ENCODE measurements around the gene TBC1D1. TPM values are rescaled to one million over a fixed set of nuclear protein-coding genes. Genes with fewer than 3 reads are reported as not detected.
"Not testable (repeated sequence)": the region's sequence is repeated elsewhere in the genome, so short reads cannot be mapped to it uniquely, and the experiment has no call there.

TBC1D1 gene
- total RNA-seq, 1 experiment from 2014 or later = 38.1 TPM

DNA sequence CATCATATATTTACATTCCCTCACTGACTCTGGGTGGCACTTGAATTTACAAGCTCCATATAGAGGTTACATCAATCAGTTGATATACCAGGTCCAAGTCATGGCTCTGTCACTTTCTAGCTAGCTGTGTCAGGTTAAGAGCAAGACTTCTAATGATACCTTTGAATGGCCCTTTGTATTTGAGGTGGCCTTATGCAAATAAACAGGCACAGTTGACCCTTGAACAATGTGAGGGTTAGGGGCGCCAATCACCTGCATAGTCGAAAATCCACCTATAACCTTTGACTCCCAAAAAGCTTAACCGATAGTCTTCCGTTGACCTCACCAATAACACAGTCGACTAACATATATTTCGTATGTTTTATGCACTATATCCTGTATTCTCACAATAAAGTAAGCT is 68.0 kb downstream of the TBC1D1 start:
- no peak for DNase-seq (ENCODE audit: extremely low read depth, low read depth)

DNA sequence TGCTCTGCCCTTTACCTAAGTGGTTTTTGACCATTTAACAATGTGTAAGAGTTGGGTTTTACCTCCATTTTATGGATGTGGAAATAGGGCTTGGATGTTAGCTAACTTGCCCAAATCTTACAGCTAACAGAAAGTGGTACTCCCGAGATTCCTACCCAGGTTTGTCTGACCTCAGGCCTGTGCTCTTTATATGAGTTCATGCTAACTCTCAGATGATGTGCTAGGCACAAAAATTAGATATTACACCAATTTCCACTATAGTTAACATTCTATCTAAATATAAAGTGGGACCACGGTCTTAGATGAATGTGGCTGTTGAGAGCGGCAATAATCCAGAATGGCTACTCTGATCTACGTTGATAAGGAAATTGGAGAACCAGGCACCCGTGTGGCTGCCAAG is 69.2 kb downstream of the TBC1D1 start, which contains the start of gene PTTG2:
TSS of gene PTTG2 (plus strand) at position 301 of the 400 bp plus-strand sequence. CDS start at position 338, 37 bp downstream.
- DNase-seq (ENCODE audit: extremely low read depth, low read depth) = no peak

DNA sequence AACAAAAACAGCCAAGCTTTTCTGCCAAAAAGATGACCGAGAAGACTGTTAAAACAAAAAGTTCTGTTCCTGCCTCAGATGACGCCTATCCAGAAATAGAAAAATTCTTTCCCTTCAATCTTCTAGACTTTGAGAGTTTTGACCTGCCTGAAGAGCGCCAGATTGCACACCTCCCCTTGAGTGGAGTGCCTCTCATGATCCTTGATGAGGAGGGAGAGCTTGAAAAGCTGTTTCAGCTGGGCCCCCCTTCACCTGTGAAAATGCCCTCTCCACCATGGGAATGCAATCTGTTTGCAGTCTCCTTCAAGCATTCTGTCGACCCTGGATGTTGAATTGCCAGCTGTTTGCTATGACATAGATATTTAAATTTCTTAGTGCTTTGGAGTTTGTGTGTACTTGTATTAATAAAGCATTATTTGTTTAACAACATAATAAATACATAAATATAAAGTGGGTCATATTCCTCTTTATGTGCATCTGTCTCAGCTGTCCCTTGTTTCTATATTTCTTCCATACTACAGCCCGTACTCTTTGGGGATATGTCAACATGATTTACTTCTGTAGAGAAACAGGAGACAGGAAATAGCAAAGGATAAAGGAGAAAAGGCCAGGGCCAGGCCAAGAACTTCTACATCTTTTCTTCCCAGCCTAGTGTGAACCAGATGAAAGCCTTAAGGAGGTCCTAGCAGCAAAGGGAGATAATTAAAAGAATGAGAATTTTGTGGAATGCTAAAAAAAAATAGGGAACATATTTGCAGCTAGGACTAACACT is 70.0 kb downstream of the TBC1D1 start:
- no peak for DNase-seq (ENCODE audit: extremely low read depth, low read depth)

DNA sequence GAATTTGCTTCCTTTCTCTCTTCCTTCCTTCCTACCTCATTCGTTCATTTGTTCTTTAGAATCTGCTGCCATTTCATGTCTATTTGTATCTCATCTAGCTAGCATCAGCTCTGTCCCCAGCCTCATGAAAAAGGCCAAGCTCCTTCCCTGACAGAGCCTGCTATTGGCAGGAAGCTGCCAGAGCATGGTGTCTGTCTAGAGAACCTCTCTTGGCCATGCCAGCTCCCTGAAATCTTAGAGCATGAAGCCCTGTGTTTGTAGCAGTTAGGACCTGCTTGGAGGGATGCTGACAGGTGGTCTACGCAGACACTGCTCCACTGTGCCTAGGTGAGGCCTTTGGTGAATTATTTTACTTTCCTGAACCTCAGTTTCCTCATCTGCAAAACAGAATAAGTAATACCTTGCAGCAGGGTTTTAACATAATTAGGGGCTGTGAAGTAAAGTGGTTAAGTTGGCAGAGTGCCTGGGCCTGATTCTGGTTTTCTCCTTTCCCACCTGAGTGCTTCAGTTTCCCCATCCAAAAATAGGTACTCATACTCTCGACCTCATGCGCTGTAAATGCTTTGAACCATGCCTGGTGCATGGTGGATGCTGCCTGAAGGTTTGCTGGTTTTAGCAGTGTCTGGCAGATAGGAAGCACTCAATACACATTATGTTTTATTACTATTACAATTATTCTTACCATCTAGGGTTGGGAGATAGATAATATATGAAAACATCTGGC is 74.0 kb downstream of the TBC1D1 start:
- no peak for DNase-seq (ENCODE audit: extremely low read depth, low read depth)

DNA sequence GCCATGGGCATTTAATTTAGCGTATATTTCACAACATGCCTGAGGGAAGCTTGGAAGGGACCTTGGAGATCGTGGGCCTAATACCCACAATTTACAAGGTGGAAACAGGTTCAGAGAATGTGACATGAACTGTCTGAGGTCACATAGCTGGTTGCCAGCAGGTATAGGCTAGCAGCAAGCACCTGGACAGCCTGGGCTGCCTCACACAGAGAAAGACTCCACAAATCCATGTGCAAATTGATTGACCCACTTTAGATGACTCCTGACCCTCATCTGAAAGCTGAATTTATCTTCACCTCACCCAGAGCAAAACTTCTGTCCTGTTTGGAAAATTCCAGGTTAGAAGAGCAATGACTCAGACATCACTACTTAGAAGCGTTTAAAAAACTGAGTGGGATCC is 75.2 kb downstream of the TBC1D1 start:
- DNase-seq (ENCODE audit: extremely low read depth, low read depth) = no peak

DNA sequence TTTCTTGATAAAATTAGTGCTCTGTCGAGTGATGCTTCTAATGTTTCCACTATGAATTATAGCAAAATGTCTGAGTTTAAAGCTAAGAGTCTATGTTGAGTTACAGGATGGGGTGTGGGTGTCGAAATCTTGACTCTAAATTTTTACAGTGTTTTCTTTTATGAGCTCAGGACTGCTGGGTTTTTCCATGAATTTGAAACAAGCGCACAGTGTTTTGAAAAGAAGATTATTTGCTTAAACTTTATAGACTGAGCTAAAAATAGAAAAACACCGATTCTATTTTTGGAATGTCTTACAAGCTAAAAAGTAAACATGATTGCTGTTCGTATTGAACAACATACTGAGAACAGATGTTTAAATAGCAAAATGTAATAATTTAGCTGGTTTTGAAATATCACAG is 76.9 kb downstream of the TBC1D1 start:
- no peak for DNase-seq (ENCODE audit: extremely low read depth, low read depth)

DNA sequence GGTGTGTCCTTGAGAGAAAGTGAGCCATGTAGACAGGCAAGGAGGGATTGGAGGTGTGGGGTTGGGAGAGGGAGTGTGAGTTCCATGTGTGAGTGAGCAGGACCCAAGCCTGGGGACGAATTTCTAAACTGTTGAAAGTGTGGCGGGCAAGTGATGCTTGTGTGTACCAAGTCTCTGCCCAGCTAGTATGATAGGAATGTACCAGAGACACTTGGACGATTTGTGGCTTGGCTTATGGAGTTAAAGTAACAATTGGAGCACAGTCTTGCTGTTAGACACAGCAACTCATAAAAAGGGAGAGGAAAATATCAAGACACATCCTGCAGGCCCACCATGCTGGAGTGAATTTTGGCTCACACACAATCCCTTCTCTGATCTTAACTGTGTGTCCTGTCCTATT is 77.9 kb downstream of the TBC1D1 start:
- DNase-seq (ENCODE audit: extremely low read depth, low read depth) = no peak

DNA sequence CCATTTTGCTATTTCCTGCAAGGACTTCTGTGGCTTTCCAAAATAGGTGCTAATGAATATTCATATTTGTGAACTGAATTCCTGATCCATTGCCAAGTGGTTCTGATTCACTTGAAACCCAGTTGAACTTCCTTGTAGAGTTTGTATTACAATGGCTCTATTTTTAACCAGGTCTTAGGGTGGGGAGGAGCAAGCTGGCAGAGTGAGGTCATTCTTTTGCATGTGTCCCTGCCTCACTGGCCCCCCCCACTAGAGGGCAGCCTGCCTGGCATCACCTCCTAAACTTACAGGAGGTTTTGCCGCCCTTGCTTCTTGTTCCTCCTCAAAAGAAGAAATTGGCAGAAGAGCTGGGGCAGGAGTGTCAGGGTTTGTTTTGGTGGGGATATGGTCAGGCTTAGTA is 79.8 kb downstream of the TBC1D1 start:
- DNase-seq (ENCODE audit: extremely low read depth, low read depth) = peak; percentile 30

DNA sequence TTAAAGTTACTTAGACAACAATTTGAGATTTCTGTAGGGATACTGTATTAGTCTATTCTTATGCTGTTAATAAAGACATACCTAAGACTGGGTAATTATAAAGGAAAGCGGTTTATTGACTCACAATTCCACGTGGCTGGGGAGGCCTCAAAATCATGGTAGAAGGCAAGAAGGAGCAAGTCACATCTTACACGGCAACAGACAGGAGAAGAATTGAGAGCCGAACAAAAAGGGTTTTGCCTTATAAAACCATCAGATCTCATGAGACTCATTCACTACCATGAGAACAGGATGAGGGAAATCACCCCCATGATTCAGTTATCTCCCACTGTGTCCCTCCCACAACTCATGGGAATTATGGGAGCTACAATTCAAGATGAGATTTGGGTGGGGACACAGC is 80.3 kb downstream of the TBC1D1 start:
- DNase-seq (ENCODE audit: extremely low read depth, low read depth) = no peak

DNA sequence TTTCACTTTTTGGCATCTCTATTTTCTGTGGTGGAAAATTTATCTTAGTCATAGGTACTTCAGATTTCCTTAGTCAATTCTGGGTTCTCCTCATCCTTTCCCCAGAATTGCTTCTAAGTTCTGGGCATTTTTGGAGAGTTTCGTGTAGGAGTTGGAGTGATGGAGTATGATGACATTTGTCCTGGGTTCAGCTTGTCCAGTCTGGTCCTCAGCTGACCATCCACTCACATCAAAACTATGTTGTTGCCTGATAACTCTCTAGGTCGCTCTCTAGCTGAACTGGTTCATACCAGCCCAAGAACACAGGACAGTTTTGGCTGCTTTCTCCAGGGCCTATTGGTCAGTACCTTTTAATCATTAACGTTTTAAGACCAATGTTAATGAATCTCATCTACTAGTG is 82.6 kb downstream of the TBC1D1 start:
- no peak for DNase-seq (ENCODE audit: extremely low read depth, low read depth)

DNA sequence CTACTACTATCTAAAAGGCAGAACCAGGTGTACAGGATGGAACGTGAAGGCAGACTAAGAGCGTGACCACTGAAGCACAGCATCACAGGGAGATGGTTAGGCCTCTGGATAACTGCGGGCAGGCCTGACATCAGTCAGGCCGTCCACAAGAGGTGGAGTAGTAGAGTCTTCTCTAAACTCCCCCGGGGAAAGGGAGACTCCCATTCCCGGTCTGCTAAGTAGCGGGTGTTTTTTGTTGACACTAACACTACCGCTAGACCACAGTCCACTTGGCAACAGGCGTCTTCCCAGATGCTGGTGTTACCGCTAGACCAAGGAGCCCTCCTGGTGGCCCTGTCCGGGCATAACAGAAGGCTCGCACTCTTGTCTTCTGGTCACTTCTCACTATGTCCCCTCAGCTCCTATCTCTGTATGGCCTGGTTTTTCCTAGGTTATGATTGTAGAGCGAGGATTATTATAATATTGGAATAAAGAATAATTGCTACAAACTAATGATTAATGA is 84.5 kb downstream of the TBC1D1 start:
- DNase-seq (ENCODE audit: extremely low read depth, low read depth) = not testable (repeated sequence)

DNA sequence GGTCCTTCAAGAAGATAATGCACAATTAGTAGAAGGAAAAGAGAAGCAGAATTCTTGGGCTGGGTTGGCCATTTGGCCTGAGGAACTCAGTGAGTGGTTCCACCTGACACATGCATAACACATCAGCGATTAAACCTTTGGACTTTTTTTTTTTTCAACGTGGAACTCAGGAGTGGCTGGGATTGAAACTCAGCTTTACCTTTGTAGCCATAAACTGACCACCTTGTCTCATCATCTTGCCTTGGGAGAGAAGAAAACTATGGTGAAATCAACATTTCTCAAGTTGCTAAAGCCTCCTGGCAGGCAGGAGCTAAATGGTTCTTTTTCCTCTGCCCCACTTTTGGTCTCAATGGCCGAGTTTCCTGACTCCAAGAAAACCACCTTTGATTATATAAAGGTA is 85.6 kb downstream of the TBC1D1 start:
- DNase-seq (ENCODE audit: extremely low read depth, low read depth) = no peak

DNA sequence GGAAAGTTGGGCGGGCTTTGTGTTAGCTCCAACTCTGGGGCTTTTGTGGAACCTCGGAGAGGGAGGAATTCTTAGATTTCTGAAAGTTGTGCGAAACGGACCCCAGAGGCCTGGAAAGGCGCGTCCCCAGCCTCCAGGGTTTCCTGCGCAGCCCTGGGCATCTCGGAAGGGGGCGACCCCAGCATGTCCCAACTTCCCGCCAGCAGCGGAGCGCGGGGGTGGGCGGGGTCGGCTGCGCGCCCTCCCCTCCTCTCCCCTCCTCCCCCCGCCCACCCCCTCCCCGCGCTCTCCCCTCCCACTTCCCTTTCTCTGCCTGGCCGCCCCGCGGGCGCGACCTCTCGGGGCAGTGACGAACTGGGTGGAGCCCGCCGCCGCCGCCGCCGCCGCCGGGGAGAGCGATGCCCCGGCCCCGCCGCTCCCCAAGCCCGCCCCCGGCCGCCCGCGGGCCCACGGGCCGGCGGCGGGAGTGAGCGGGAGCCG is 86.1 kb downstream of the TBC1D1 start:
- peak; percentile 43 for DNase-seq (ENCODE audit: extremely low read depth, low read depth)

DNA sequence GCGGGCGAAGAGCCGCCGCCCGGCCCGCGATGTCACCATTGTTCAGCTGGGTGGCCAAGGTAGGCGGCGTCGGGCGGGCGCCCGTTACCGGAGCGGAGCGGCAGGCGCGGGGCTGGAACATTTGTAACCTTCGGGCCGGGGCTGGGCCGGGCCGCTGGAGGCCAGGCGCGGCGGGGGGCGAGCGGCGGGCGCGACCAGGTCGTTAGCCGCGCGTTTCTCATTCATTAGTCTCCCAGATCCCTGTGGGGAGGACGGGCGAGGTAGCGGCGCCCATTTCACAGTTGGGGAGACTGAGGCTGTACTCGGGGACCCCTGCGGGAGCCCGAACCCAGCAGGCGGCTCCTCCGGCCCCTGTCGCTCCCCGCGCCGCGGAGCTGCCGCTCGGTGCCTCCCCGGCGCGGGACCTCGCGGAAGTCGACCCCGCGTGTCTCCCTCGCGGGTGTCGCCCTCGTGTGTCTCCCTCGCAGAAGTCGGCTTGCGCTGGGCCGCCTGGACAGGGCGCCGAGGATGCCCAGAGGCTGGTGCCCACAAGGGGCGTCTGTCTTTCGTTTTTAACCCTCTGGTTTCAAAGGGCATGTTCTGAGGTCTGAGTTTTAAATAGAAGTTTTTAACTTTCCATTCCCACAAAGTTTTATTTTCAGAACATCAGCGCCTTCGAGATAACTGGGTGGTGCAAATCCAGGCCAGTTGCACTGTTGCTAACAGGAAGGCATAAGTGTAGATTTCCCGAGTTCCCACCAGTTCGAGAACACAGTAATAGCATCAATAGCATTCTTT is 86.8 kb downstream of the TBC1D1 start:
- peak; percentile 35 for DNase-seq (ENCODE audit: extremely low read depth, low read depth)

DNA sequence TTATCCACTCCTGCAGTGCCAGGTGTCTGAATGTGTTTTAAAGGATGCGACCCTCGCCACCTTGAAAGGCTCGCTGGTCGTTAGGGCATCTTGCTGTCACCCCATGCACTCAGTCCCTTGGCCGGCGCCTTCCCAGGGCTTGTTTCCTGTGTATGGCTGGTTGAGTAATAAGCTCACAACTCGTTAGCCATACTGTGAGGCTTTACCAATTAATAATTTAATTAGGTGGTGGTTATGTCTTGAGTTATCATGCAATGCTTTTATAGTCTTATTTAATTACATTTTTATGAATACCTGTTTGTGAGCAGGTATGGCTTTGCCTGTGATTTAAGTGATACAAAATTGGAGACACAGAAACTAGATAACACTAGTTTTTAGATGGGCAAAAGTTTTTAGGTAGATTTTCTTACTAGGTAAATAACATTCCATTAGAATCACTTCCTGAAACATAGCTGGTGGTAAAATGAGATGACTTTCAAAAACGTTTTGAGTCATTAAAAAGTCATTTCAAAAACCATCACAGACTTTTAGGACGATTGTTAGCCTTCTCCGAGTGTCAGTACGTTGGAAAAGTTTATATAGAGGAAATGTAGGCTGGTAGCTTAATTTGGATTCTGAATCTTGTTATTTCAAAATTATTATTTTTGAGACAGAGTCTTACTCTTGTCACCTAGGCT is 87.5 kb downstream of the TBC1D1 start:
- peak; percentile 2 for DNase-seq (ENCODE audit: extremely low read depth, low read depth)

DNA sequence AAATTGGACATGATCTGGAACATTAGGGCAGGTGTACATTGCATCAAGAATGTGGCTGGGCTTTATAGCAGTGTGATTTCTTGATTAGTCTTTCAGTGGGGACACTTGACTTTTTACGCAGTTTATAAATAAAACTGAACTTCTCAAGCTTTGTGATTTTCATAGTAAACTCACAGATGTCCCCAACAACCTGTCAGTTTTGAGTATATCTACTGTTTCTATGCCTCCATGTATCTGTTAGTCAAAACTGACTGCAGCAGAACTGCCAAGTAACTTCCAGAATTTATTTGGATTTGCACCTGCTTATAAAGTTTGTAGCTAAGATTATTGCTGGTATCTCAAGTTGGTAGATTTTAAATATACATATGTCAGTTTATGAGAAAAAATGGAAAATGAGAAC is 89.4 kb downstream of the TBC1D1 start:
- DNase-seq (ENCODE audit: extremely low read depth, low read depth) = no peak

DNA sequence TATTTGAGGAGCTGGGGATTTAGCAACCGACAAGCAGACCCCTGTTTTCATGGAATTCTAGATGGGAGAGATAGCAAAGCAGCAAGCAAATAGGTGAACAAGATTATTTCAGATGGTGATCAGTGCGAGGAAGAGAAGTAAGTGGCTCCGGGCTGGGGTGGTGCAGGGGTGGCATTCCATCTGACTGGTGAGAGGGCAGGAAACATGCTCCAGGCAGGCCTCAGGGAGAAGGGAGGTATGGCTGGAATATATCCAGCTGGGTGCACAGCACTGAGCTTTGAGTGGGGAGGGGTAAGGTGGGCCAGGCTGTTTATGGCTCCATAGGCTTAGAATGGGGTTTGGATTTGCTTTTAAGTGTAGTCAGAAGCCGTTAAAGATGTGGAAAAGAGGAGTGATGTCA is 90.5 kb downstream of the TBC1D1 start:
- DNase-seq (ENCODE audit: extremely low read depth, low read depth) = no peak

DNA sequence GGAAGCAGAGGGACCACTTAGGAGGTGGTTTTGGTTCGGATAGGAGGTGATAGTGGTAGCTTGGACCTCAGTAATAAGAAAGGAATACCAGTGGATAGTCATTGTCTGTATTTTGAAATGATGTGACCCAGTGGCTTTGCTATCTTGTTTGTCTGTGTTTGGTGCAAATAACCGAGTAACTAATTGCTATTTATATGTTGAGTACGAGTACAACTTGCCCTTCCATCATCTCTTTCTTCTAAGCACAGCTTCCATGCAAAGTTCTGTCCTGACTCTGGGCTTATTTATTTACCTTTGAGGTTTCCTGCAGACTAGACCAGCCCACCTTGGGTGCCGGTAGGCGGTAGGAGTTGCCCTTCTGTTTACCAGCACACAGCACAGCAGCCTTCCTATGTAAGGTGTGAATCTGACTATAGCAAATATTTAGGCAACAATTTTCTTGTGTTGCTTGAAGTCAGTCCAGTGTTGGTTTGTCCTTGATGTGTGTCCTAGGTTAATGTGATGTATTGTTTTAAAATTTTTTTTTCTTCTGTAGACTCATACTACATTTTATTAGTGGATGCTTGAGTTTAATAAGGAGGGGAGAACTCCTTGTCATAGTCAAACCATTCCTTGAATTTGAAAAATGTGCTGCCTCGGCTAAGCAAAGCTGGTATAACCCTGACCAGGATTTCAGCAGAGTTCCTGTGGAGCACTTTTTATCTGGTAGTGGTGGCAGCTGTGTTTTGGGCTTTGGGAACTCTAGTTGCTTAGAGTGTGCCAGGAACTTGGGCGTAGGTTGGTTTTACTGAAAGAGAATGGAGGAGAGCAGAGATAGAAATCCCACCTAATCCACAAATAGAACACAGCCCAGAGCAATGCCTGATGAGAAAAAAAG is 91.2 kb downstream of the TBC1D1 start:
- DNase-seq (ENCODE audit: extremely low read depth, low read depth) = no peak

DNA sequence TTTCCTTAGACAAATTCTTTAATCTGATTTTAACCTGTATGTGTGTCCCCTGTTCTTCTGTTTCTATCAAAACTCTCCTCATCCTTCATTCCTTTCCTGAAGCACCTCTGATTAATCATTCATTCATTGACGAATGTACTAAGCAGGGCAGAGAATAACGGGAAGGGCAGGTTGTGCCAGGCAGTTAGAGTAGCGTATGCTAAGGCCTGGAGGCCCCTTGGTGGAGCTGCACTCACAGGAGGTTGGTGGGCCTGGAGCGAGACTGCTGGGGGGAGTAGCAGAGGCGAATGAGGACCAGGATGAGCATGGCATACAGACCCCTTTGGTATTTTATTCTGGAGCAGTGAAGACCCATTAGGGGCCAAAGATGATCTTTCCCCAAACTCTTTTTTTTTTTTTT is 91.9 kb downstream of the TBC1D1 start:
- DNase-seq (ENCODE audit: extremely low read depth, low read depth) = no peak

DNA sequence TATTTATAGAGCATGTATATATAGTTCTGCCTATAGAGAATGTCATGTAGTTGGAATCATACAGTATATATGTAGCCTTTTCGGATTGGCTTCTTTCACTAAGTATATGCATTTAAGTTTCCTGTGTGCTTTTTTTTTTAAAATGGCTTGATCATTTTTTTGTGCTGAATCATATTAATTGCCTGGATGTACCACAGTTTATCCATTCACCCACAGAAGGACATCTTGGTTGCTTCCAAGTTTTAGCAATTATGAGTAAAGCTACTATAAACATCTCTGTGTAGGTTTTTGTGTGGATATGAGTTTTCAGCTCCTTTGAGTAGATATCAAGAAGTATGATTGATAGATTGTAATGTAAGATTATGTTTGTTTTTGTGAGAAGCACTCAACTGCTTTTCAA is 93.1 kb downstream of the TBC1D1 start:
- DNase-seq (ENCODE audit: extremely low read depth, low read depth) = no peak

Measured in NCI-H460 (cell line).